MM.1S (cell line): ENCODE results near the gene SCAANT1.

Experiments
- EZH2 ChIP-seq: fragments of 300-600 bp; sonication (generic); optimal IDR thresholded peaks from 2 replicates; pipeline ENCODE3; 2017; ENCODE audit warnings: low read depth, mild to moderate bottlenecking, antibody characterized with exemption, low read length, mixed read lengths
- EZH2phosphoT487 ChIP-seq: fragments of 300-600 bp; sonication (generic); IDR thresholded peaks from 2 replicates; pipeline ENCODE4 v1.6.1; 2018; ENCODE audit warnings: antibody characterized with exemption, low read length
- TF ChIP-seq, protein P1 (sequence below): fragments of 300-600 bp; sonication (generic); IDR thresholded peaks from 2 replicates; pipeline ENCODE4 v1.5.1; 2016; ENCODE audit warnings: antibody characterized with exemption, low read length, mixed read lengths

DNA sequence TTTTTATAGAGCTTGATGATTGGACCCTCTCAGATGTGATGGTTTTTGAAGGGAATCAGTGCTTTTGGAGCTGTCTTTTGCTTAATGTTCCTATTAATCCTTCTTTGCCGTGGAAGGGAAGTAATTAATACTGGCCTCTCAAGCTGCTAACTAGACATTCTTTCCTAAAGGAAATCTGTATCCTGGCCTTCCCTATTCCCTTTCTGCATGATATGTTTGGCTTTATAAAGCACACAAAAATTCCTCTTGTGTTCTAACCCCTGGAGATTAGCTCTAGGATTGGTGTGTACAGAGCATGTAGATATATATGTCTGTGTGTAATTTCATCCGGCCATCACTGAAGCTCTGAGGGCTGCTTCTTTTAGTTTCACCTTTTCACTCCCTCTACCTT, 41.6 kb downstream of the SCAANT1 start:
- TF ChIP-seq, protein P1, sequence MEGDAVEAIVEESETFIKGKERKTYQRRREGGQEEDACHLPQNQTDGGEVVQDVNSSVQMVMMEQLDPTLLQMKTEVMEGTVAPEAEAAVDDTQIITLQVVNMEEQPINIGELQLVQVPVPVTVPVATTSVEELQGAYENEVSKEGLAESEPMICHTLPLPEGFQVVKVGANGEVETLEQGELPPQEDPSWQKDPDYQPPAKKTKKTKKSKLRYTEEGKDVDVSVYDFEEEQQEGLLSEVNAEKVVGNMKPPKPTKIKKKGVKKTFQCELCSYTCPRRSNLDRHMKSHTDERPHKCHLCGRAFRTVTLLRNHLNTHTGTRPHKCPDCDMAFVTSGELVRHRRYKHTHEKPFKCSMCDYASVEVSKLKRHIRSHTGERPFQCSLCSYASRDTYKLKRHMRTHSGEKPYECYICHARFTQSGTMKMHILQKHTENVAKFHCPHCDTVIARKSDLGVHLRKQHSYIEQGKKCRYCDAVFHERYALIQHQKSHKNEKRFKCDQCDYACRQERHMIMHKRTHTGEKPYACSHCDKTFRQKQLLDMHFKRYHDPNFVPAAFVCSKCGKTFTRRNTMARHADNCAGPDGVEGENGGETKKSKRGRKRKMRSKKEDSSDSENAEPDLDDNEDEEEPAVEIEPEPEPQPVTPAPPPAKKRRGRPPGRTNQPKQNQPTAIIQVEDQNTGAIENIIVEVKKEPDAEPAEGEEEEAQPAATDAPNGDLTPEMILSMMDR: no peak
- no peak for TF ChIP-seq EZH2
- no peak for TF ChIP-seq EZH2phosphoT487
